PC-9 (cell line): ENCODE results near the gene ZNFX1. TPM values are rescaled to one million over a fixed set of nuclear protein-coding genes. Genes with fewer than 3 reads are reported as not detected.
A peak's percentile ranks its signal among the peaks of the same experiment; 100 is the strongest.

ENCODE experiments used
- BruUV-seq: library from RNA; stranded (reverse); fragments of 400-500 nt; replicated peaks from 2 replicates; lab custom pipeline; 2021; lab: Mats Ljungman, UMichigan
- CTCF ChIA-PET: fragments of 300-600 bp; sonication (Branson Sonifier 250); formaldehyde crosslinking; loops from one replicate; lab custom pipeline; 2022; ENCODE audit warnings: antibody characterized with exemption; lab: Charles Lee
- POLR2A ChIA-PET: fragments of 300-600 bp; sonication (Branson Sonifier 250); formaldehyde crosslinking; loops from one replicate; lab custom pipeline; 2022; ENCODE audit warnings: antibody characterized with exemption; ENCODE audit not compliant: unreplicated experiment; lab: Charles Lee
- DNase-seq, 2 experiments: peaks; one replicate each; pipeline versions ENCODE4 v3.0.0 to v3.0.0-alpha.2; 2015 to 2022; ENCODE audit warnings: mixed read lengths in 1 of 2
- H2AFZ ChIP-seq: fragments of 200-600 bp; sonication (generic); 2 replicates; pipeline ENCODE4 v1.8.1; 2017; ENCODE audit warnings: antibody characterized with exemption
- H3F3A ChIP-seq: fragments of 200-600 bp; sonication (generic); 2 replicates; pipeline ENCODE4 v1.8.1; 2017; ENCODE audit warnings: antibody characterized with exemption, mild to moderate bottlenecking, low read depth; ENCODE audit not compliant: insufficient read depth
- H3K27ac ChIP-seq: fragments of 200-600 bp; sonication (generic); 2 replicates; pipeline ENCODE4 v1.6.1; 2016; ENCODE audit warnings: mixed run types
- H3K27me3 ChIP-seq: fragments of 200-600 bp; sonication (generic); 2 replicates; pipeline ENCODE4 v1.6.1; 2016; ENCODE audit warnings: low read depth, mixed run types; ENCODE audit not compliant: insufficient read depth
- H3K36me3 ChIP-seq: fragments of 200-600 bp; sonication (generic); 2 replicates; pipeline ENCODE4 v1.6.1; 2016; ENCODE audit warnings: low read depth, mixed run types
- H3K4me1 ChIP-seq: fragments of 200-600 bp; sonication (generic); replicated peaks from 2 replicates; pipeline ENCODE4 v1.6.1; 2016; ENCODE audit warnings: mixed run types; ENCODE audit not compliant: insufficient read depth
- H3K4me2 ChIP-seq: fragments of 200-600 bp; sonication (generic); 2 replicates; pipeline ENCODE4 v1.6.1; 2017; ENCODE audit warnings: mixed run types
- H3K4me3 ChIP-seq: fragments of 200-600 bp; sonication (generic); 2 replicates; pipeline ENCODE4 v1.6.1; 2016; ENCODE audit warnings: mixed run types
- H3K79me2 ChIP-seq: fragments of 200-600 bp; sonication (generic); 2 replicates; pipeline ENCODE4 v1.6.1; 2017; ENCODE audit warnings: low read depth, mixed run types
- H3K9me2 ChIP-seq: fragments of 200-600 bp; sonication (generic); 2 replicates; pipeline ENCODE4 v1.8.1; 2017; ENCODE audit warnings: mild to moderate bottlenecking; ENCODE audit not compliant: insufficient read depth
- H3K9me3 ChIP-seq: fragments of 200-600 bp; sonication (generic); 2 replicates; pipeline ENCODE4 v1.8.1; 2016; ENCODE audit warnings: low read depth; ENCODE audit not compliant: insufficient read depth
- H4K20me1 ChIP-seq: fragments of 200-600 bp; sonication (generic); 2 replicates; pipeline ENCODE4 v1.8.1; 2017; ENCODE audit not compliant: insufficient read depth
- EZH2 ChIP-seq: fragments of 200-600 bp; sonication (generic); IDR thresholded peaks from 2 replicates; pipeline ENCODE4 v1.8.0; 2017; ENCODE audit warnings: antibody characterized with exemption, low read depth
- intact Hi-C: fragments of 100-400 bp; cut with micrococcal nuclease; formaldehyde crosslinking; loops from one replicate; pipeline ENCODE4 v1.10.0; 2022; ENCODE audit not compliant: unreplicated experiment
- total RNA-seq: library from RNA; stranded (reverse); gene quantifications from 2 replicates; pipeline ENCODE4 v1.2.3, GENCODE V29; 2021
- TF ChIP-seq, protein P1 (sequence below): fragments of 200-600 bp; sonication (generic); conservative IDR thresholded peaks from 2 replicates; pipeline ENCODE4 v1.6.1; 2017; ENCODE audit warnings: mixed run types, antibody characterized with exemption, mild to moderate bottlenecking, moderate library complexity

Gene ZNFX1
- total RNA-seq, 1 experiment from 2014 or later: 29.7 TPM

DNA sequence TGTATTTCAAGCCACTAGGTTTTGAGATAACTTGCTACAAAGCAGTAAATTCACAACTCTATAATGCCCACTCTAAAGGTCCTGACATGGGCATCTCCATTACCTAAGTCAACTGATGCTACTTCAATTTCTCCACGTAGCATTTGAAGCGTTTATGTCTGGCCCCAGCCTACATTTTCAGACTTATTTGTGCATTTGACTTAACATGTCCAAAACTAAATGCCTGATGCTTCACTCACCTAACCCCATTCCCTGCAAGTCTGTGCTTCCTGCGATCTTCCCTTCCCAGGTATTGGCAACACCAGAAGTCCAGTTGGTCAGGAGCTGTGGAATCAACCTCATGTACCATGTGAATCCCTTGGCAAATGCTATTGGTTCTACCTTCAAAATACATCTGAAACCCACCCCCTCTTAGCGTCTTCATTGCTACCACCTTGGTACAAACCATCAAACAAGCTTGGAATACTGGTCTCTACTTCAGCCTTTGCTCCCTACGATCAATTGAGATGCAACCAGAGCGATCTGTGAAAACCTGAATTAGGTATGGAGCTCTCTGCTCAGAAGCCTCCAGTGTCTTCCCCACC is 12.8 kb upstream of the ZNFX1 start:
- intact Hi-C loops: no loop called here
- TF ChIP-seq EZH2: no peak
- TF ChIP-seq, protein P1, sequence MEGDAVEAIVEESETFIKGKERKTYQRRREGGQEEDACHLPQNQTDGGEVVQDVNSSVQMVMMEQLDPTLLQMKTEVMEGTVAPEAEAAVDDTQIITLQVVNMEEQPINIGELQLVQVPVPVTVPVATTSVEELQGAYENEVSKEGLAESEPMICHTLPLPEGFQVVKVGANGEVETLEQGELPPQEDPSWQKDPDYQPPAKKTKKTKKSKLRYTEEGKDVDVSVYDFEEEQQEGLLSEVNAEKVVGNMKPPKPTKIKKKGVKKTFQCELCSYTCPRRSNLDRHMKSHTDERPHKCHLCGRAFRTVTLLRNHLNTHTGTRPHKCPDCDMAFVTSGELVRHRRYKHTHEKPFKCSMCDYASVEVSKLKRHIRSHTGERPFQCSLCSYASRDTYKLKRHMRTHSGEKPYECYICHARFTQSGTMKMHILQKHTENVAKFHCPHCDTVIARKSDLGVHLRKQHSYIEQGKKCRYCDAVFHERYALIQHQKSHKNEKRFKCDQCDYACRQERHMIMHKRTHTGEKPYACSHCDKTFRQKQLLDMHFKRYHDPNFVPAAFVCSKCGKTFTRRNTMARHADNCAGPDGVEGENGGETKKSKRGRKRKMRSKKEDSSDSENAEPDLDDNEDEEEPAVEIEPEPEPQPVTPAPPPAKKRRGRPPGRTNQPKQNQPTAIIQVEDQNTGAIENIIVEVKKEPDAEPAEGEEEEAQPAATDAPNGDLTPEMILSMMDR: no peak

DNA sequence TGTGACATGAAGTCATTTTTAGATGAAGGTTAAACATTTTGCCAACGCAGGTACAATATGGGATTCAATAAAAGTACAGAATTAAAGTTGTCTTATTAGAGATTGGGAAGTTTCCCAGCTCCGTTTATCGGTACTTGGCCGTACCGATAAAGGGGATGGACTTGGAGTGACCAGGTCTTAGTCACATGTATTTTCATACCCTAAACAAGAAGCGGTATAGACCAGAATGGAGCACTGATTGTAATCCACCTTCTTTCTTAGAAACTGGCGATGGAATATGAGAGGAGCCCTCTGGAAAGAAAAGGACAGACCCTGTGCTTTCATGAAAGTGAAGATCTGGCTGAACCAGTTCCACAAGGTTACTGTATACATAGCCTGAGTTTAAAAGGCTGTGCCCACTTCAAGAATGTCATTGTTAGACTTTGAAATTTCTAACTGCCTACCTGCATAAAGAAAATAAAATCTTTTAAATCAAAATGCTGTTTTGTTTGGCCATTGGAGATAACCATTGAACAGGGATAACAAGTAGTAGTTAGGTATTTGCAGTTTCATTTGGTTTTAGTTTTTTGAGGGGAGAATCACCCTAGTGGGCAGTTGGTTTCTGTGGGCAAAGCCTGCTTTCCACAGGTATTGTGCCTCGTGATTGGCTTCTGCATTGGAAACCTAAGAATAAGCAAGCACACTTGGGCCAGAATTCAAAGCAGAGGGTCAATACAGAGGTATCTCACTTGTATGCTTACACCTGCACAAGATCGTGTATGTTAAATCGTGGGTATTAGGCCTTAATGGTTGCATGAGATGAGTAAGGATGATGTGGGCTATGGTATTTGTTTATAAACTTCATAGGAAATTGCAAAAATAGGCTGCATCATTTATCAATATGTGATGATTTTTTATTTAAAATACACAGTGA is 11.2 kb upstream of the ZNFX1 start:
- intact Hi-C loops: loop anchor here (2.0 kb wide), 1 partner anchor 18 kb away; no protein-coding TSS in a partner anchor
- DNase-seq: peak; percentile 46 to 80
- Histone ChIP-seq H3K27me3 (0 out of 2 replicates have a peak, but pooled peaks cover 4% of the 10 kb centered on the region), H3K9me3 (peaks cover 32% of the 10 kb centered on the region), H3K79me2 (peaks cover 48% of the 10 kb centered on the region), H3K4me2 (peak overlapping the region; percentile 92), H3K9me2 (no peaks in the 10 kb centered on the region), H2AFZ (no peak overlapping the region), H3K36me3 (peaks cover 66% of the 10 kb centered on the region), H3F3A (peaks cover 94% of the 10 kb centered on the region), H3K27ac (peak overlapping the region; percentile 82), H3K4me3 (peak overlapping the region; percentile 9; the same call in 1 of the 2 replicates), H4K20me1 (peaks cover 77% of the 10 kb centered on the region), H3K4me1 (peaks cover 54% of the 10 kb centered on the region)
- ChIA-PET CTCF (no interaction called here), POLR2A (no interaction called here)
- no peak for TF ChIP-seq EZH2
- TF ChIP-seq, protein P1: no peak
- no TSS peak for BruUV-seq

More for the DNA sequence above, 12.8 kb upstream of the ZNFX1 start:
- no peak overlapping the region for H3K4me2 ChIP-seq
- H3K9me2 ChIP-seq: no peaks in the 10 kb centered on the region
- peak overlapping the region; percentile 32 for H3K27ac ChIP-seq
- peaks cover 60% of the 10 kb centered on the region for H4K20me1 ChIP-seq
- no peak overlapping the region for H2AFZ ChIP-seq
- ChIA-PET POLR2A (interaction anchor here (0.6 kb wide), 2 partner anchors 55 to 313 kb away, joined by 3 to 7 read pairs; no protein-coding TSS in a partner anchor), CTCF (interaction anchor here (0.7 kb wide), 1 partner anchor 76 kb away, joined by 7 read pairs; no protein-coding TSS in a partner anchor)
- no peak overlapping the region for H3K4me3 ChIP-seq
- H3K36me3 ChIP-seq: peaks cover 50% of the 10 kb centered on the region
- H3K4me1 ChIP-seq: peaks cover 37% of the 10 kb centered on the region
- no peak for DNase-seq
- H3K79me2 ChIP-seq: peaks cover 31% of the 10 kb centered on the region
- H3F3A ChIP-seq: peaks cover 81% of the 10 kb centered on the region
- H3K27me3 ChIP-seq: 0 out of 2 replicates have a peak, but pooled peaks cover 3% of the 10 kb centered on the region
- H3K9me3 ChIP-seq: peaks cover 16% of the 10 kb centered on the region
- BruUV-seq: no TSS peak

DNA sequence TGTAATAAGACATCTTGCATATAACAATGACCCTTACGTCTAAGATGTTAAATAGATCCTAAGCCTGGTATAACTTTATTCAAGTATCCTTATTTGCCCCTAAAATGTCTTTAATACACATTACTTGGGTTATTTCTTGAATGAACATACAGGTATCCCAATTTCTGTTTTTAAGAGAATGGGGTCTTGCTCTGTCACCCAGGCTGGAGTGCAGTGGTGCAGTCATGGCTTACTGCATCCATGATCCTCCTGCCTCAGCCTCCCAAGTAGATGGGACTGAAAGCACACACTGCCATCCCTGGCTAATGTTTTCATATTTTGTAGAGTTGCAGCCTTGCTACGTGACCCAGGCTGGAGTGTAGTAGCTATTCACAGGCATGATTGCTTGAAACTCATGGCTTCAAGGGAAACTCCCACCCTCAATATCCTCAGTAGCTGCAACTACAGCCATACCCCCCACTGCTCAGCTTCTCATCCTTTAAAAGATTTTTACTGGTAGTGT is 10.4 kb upstream of the ZNFX1 start:
- no peak for DNase-seq
- Histone ChIP-seq H3K36me3 (peaks cover 74% of the 10 kb centered on the region), H3K4me2 (peak overlapping the region; percentile 92), H3K27ac (peak overlapping the region; percentile 82), H3K9me2 (no peaks in the 10 kb centered on the region), H3K9me3 (peaks cover 40% of the 10 kb centered on the region), H3K27me3 (0 out of 2 replicates have a peak, but pooled peaks cover 4% of the 10 kb centered on the region), H3K79me2 (peaks cover 55% of the 10 kb centered on the region), H4K20me1 (peaks cover 84% of the 10 kb centered on the region), H3F3A (peaks cover 100% of the 10 kb centered on the region), H3K4me3 (peak overlapping the region; percentile 9; the same call in 1 of the 2 replicates), H2AFZ (no peak overlapping the region), H3K4me1 (peaks cover 61% of the 10 kb centered on the region)
- ChIA-PET CTCF (no interaction called here), POLR2A (no interaction called here)
- no TSS peak for BruUV-seq
- TF ChIP-seq, protein P1: no peak
- intact Hi-C loops: loop anchor here (2.0 kb wide), 1 partner anchor 18 kb away; no protein-coding TSS in a partner anchor
